Transverse colon (tissue), 4 donors: Measurements from ENCODE around the gene OGA.

Experiments
- EP300 ChIP-seq: sonication (generic); formaldehyde crosslinking; IDR thresholded peaks from one replicate; pipeline ENCODE4 v1.6.1; 2017; ENCODE audit warnings: antibody characterized with exemption, low read depth
- POLR2A ChIP-seq: fragments of 450-650 bp; IDR thresholded peaks from one replicate; pipeline ENCODE4 v1.6.1; 2016; ENCODE audit warnings: antibody characterized with exemption, mild to moderate bottlenecking, moderate library complexity
- POLR2AphosphoS5 ChIP-seq, 3 donors: sonication (generic); formaldehyde crosslinking; IDR thresholded peaks; one replicate each; pipeline ENCODE4 v1.6.1; 2016; ENCODE audit warnings: antibody characterized with exemption in 3 of 3
- TF ChIP-seq, protein P1 (sequence below), 5 experiments: fragments of 200-600 bp in 3 of 5; fragments of 450-650 bp in 2 of 5; sonication (generic) in 3 of 5; IDR thresholded peaks; 1 replicate in 2 of 5; 2 replicates in 3 of 5; pipeline ENCODE4 v1.5.1; 2016 to 2017; ENCODE audit warnings: antibody characterized with exemption in 5 of 5, inconsistent platforms in 3 of 5, mild to moderate bottlenecking in 2 of 5, moderate library complexity in 1 of 5

DNA sequence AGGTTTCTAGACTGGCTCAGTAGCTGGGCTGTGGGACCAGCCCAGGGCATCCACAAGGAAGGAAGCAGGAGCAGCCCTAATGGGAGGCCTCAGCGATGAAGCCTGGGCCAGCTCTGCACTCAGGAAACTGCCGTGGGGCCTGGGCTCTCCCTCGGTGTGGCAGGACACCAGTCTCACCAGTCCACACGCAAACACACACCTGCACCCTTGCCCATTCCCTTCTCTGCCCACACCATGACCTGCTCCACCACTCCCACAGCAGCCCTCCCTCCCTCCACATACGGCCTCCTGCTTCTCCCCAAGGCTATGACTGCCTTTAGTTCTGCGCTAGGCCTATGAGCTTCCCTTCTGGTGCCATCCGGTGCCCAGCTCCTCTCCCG, 49.5 kb downstream of the OGA start:
- no peak for TF ChIP-seq POLR2A
- TF ChIP-seq, protein P1, sequence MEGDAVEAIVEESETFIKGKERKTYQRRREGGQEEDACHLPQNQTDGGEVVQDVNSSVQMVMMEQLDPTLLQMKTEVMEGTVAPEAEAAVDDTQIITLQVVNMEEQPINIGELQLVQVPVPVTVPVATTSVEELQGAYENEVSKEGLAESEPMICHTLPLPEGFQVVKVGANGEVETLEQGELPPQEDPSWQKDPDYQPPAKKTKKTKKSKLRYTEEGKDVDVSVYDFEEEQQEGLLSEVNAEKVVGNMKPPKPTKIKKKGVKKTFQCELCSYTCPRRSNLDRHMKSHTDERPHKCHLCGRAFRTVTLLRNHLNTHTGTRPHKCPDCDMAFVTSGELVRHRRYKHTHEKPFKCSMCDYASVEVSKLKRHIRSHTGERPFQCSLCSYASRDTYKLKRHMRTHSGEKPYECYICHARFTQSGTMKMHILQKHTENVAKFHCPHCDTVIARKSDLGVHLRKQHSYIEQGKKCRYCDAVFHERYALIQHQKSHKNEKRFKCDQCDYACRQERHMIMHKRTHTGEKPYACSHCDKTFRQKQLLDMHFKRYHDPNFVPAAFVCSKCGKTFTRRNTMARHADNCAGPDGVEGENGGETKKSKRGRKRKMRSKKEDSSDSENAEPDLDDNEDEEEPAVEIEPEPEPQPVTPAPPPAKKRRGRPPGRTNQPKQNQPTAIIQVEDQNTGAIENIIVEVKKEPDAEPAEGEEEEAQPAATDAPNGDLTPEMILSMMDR (IDR thresholded peaks at IDR 0.05) = no peak
- no peak for TF ChIP-seq POLR2AphosphoS5 (IDR thresholded peaks at IDR 0.05)
- no peak for TF ChIP-seq EP300
